Neuronal stem cell (in vitro differentiated cells): ENCODE data around the gene KRT6C.

Experiments used
- DNase-seq: peaks from one replicate; pipeline ENCODE4 v3.0.0-alpha.2; 2013; ENCODE audit warnings: low spot score
- H2AFZ ChIP-seq: one replicate; pipeline ENCODE4 v1.6.1; 2013; ENCODE audit warnings: mild to moderate bottlenecking, low read length, inconsistent platforms
- H2AK5ac ChIP-seq: 2 replicates; pipeline ENCODE4 v1.6.1; 2013; ENCODE audit warnings: low read depth, mild to moderate bottlenecking, inconsistent platforms, low read length, moderate library complexity, mixed read lengths
- H2BK120ac ChIP-seq: 2 replicates; pipeline ENCODE4 v1.6.1; 2013; ENCODE audit warnings: low read depth, mild to moderate bottlenecking, inconsistent platforms, low read length, moderate library complexity, mixed read lengths
- H2BK12ac ChIP-seq: one replicate; pipeline ENCODE4 v1.6.1; 2013; ENCODE audit warnings: low read length, inconsistent platforms
- H2BK15ac ChIP-seq: 2 replicates; pipeline ENCODE4 v1.6.1; 2013; ENCODE audit warnings: mild to moderate bottlenecking, low read length, inconsistent platforms, mixed read lengths
- H2BK5ac ChIP-seq: one replicate; pipeline ENCODE4 v1.6.1; 2013; ENCODE audit warnings: inconsistent platforms, mild to moderate bottlenecking, low read length, moderate library complexity
- H3K14ac ChIP-seq: one replicate; pipeline ENCODE4 v1.6.1; 2013; ENCODE audit warnings: low read length, inconsistent platforms
- H3K18ac ChIP-seq: 2 replicates; pipeline ENCODE4 v1.6.1; 2013; ENCODE audit warnings: low read length, inconsistent platforms
- H3K23ac ChIP-seq: 2 replicates; pipeline ENCODE4 v1.6.1; 2013; ENCODE audit warnings: low read depth, mild to moderate bottlenecking, mixed read lengths, low read length, inconsistent platforms; ENCODE audit not compliant: poor library complexity
- H3K27ac ChIP-seq: replicated peaks from 3 replicates; pipeline ENCODE4 v1.5.1; 2013; ENCODE audit warnings: low read length, inconsistent platforms
- H3K27me3 ChIP-seq, 3 experiments: 2 replicates each; pipeline ENCODE4 v1.6.1; 2013; ENCODE audit warnings: low read length in 3 of 3, mild to moderate bottlenecking in 2 of 3, inconsistent platforms in 1 of 3, low read depth in 1 of 3, mixed read lengths in 1 of 3, moderate library complexity in 1 of 3; ENCODE audit not compliant: control insufficient read depth in 3 of 3, insufficient read depth in 3 of 3
- H3K36me3 ChIP-seq, 2 donors: replicated peaks in 1 of 2; 2 replicates each; pipeline ENCODE4 v1.6.1; 2013; ENCODE audit warnings: low read length in 2 of 2; ENCODE audit not compliant: control insufficient read depth in 2 of 2, insufficient read depth in 2 of 2
- H3K4ac ChIP-seq: 2 replicates; pipeline ENCODE4 v1.6.1; 2013; ENCODE audit warnings: inconsistent platforms, mild to moderate bottlenecking, low read length, moderate library complexity
- H3K4me1 ChIP-seq, 2 donors: 1 replicate in 1 of 2; 2 replicates in 1 of 2; pipeline ENCODE4 v1.6.1; 2013; ENCODE audit warnings: low read length in 2 of 2, low read depth in 1 of 2; ENCODE audit not compliant: control insufficient read depth in 2 of 2, insufficient read depth in 1 of 2
- H3K4me2 ChIP-seq: one replicate; pipeline ENCODE4 v1.6.1; 2013; ENCODE audit warnings: mild to moderate bottlenecking, low read length, inconsistent platforms; ENCODE audit not compliant: insufficient read depth, poor library complexity, severe bottlenecking
- H3K4me3 ChIP-seq, 2 donors: 2 replicates each; pipeline ENCODE4 v1.5.1; 2013; ENCODE audit warnings: low read length in 2 of 2, mild to moderate bottlenecking in 2 of 2, inconsistent platforms in 1 of 2, moderate library complexity in 1 of 2
- H3K79me1 ChIP-seq: one replicate; pipeline ENCODE4 v1.6.1; 2013; ENCODE audit warnings: low read depth, mild to moderate bottlenecking, inconsistent platforms, low read length, moderate library complexity
- H3K9ac ChIP-seq: one replicate; pipeline ENCODE4 v1.6.1; 2013; ENCODE audit warnings: mild to moderate bottlenecking, low read depth, low read length, inconsistent platforms; ENCODE audit not compliant: poor library complexity
- H3K9me3 ChIP-seq, 2 donors: replicated peaks in 1 of 2; 2 replicates each; pipeline versions ENCODE3 to v1.6.1; 2013; ENCODE audit warnings: low read length in 2 of 2, mild to moderate bottlenecking in 2 of 2, inconsistent platforms in 1 of 2, low read depth in 1 of 2, mixed read lengths in 1 of 2, moderate library complexity in 1 of 2; ENCODE audit not compliant: control insufficient read depth in 2 of 2, insufficient read depth in 1 of 2
- H4K8ac ChIP-seq: one replicate; pipeline ENCODE4 v1.6.1; 2013; ENCODE audit warnings: low read depth, mild to moderate bottlenecking, inconsistent platforms, low read length, moderate library complexity
- H4K91ac ChIP-seq: one replicate; pipeline ENCODE4 v1.6.1; 2013; ENCODE audit warnings: low read length, low read depth, mild to moderate bottlenecking, inconsistent platforms; ENCODE audit not compliant: poor library complexity
- WGBS, 2 donors: extraction: QIAGEN DNeasy Blood & Tissue Kit; methylation state at CpG; one replicate each; pipeline ENCODE4 v1.1.7; 2013; ENCODE audit warnings: missing lambda C conversion rate in 2 of 2, mixed read lengths in 1 of 2; ENCODE audit not compliant: insufficient read length in 2 of 2, insufficient replicate concordance in 1 of 2; ENCODE audit errors: extremely low coverage in 2 of 2; 5-methylcytosine and 5-hydroxymethylcytosine counted together

The KRT6C gene

GRCh38 chr12:52437508-52437907 is 36.1 kb downstream of the KRT6C start:
- Histone ChIP-seq H2BK12ac (no peak overlapping the region), H3K9ac (no peak overlapping the region), H2BK5ac (no peak overlapping the region), H3K79me1 (no peaks in the 10 kb centered on the region), H3K36me3 (no peaks in the 10 kb centered on the region), H3K27ac (no peak overlapping the region), H2AK5ac (no peak overlapping the region), H3K23ac (no peak overlapping the region), H3K9me3 (no peaks in the 10 kb centered on the region), H3K18ac (peak overlapping the region; percentile 21), H2AFZ (no peak overlapping the region), H2BK15ac (no peak overlapping the region), H3K4me2 (no peak overlapping the region), H4K91ac (no peak overlapping the region), H3K4ac (no peak overlapping the region), H2BK120ac (no peak overlapping the region), H3K14ac (no peak overlapping the region), H4K8ac (no peak overlapping the region), H3K27me3 (no peaks in the 10 kb centered on the region), H3K4me1 (peaks cover 0 to 17% of the 10 kb centered on the region in 2 donors), H3K4me3 (no peak overlapping the region)
- no CpG with 5 or more reads among the region's 9 CpGs for WGBS, 2 donors
- DNase-seq, result no peak

GRCh38 chr12:52436828-52437474 is 36.7 kb downstream of the KRT6C start:
- Histone ChIP-seq H2BK15ac (no peak overlapping the region), H2BK120ac (no peak overlapping the region), H3K4me2 (no peak overlapping the region), H3K18ac (no peak overlapping the region), H3K23ac (no peak overlapping the region), H3K36me3 (no peaks in the 10 kb centered on the region), H4K91ac (no peak overlapping the region), H2AK5ac (no peak overlapping the region), H3K27ac (no peak overlapping the region), H3K4me1 (peaks cover 0 to 13% of the 10 kb centered on the region in 2 donors), H3K14ac (no peak overlapping the region), H3K4ac (no peak overlapping the region), H2BK5ac (no peak overlapping the region), H3K9ac (no peak overlapping the region), H4K8ac (no peak overlapping the region), H3K27me3 (no peaks in the 10 kb centered on the region), H3K9me3 (no peaks in the 10 kb centered on the region), H3K4me3 (no peak overlapping the region), H2AFZ (no peak overlapping the region), H2BK12ac (no peak overlapping the region), H3K79me1 (no peaks in the 10 kb centered on the region)
- WGBS, 2 donors, result no CpG with 5 or more reads among the region's 9 CpGs
- no peak for DNase-seq

GRCh38 chr12:52436000-52436827 is 37.4 kb downstream of the KRT6C start:
- no peak overlapping the region for H3K23ac ChIP-seq
- no peak overlapping the region for H2BK5ac ChIP-seq
- no peak overlapping the region for H4K8ac ChIP-seq
- H3K79me1 ChIP-seq, result no peaks in the 10 kb centered on the region
- no peak overlapping the region for H3K14ac ChIP-seq
- no peak overlapping the region for H2AK5ac ChIP-seq
- H2AFZ ChIP-seq, result no peak overlapping the region
- no peak overlapping the region for H4K91ac ChIP-seq
- H3K27me3 ChIP-seq, result no peaks in the 10 kb centered on the region
- no CpG with 5 or more reads among the region's 9 CpGs for WGBS, 2 donors
- no peak overlapping the region for H3K4ac ChIP-seq
- no peak for DNase-seq
- H3K4me3 ChIP-seq, result peak overlapping the region in 1 of 2 donors; percentile 30
- no peak overlapping the region for H3K18ac ChIP-seq
- H3K9ac ChIP-seq, result no peak overlapping the region
- H2BK12ac ChIP-seq, result no peak overlapping the region
- H3K9me3 ChIP-seq, result no peaks in the 10 kb centered on the region
- H3K27ac ChIP-seq, result no peak overlapping the region
- H3K4me1 ChIP-seq, result peaks cover 0 to 8% of the 10 kb centered on the region in 2 donors
- no peaks in the 10 kb centered on the region for H3K36me3 ChIP-seq
- no peak overlapping the region for H2BK120ac ChIP-seq
- H2BK15ac ChIP-seq, result no peak overlapping the region
- H3K4me2 ChIP-seq, result no peak overlapping the region

GRCh38 chr12:52435659-52435999 is 38.0 kb downstream of the KRT6C start:
- H4K8ac ChIP-seq, result no peak overlapping the region
- no peak overlapping the region for H2AK5ac ChIP-seq
- no peak overlapping the region for H3K18ac ChIP-seq
- H3K14ac ChIP-seq, result no peak overlapping the region
- no peak overlapping the region for H2BK15ac ChIP-seq
- no peak overlapping the region for H2BK5ac ChIP-seq
- no peak overlapping the region for H3K27ac ChIP-seq
- H3K4me1 ChIP-seq, result peaks cover 0 to 3% of the 10 kb centered on the region in 2 donors
- no peak overlapping the region for H3K23ac ChIP-seq
- no peak overlapping the region for H3K4me2 ChIP-seq
- H3K9me3 ChIP-seq, result no peaks in the 10 kb centered on the region
- H2AFZ ChIP-seq, result no peak overlapping the region
- no peak overlapping the region for H2BK12ac ChIP-seq
- no peak overlapping the region for H4K91ac ChIP-seq
- H3K4ac ChIP-seq, result no peak overlapping the region
- no peak overlapping the region for H3K4me3 ChIP-seq
- no peak overlapping the region for H2BK120ac ChIP-seq
- no peaks in the 10 kb centered on the region for H3K27me3 ChIP-seq
- no peaks in the 10 kb centered on the region for H3K79me1 ChIP-seq
- WGBS, 2 donors, result no CpG with 5 or more reads among the region's 6 CpGs
- H3K36me3 ChIP-seq, result no peaks in the 10 kb centered on the region
- H3K9ac ChIP-seq, result no peak overlapping the region
- DNase-seq, result no peak
